ENCODE measurements around the gene LCTL.
A peak's percentile ranks its signal among the peaks of the same experiment; 100 is the strongest.

Gene LCTL

GRCh38 chr15:66523926-66524325, 41.9 kb downstream of the LCTL start:
- no peak for DNase-seq (ENCODE audit: extremely low read depth, low read depth)
- no peak overlapping the region for H3K4me3 ChIP-seq (replicated peaks; ENCODE audit: low read depth, low read length)
- TF ChIP-seq CTCF (IDR thresholded peaks at IDR 0.05; ENCODE audit: low read depth, low read length, missing control alignments) = no peak

- no peak for DNase-seq (ENCODE audit: extremely low read depth, low read depth)
- no peak for TF ChIP-seq CTCF (IDR thresholded peaks at IDR 0.05; ENCODE audit: low read depth, low read length, missing control alignments)
- H3K4me3 ChIP-seq (replicated peaks; ENCODE audit: low read depth, low read length) = no peak overlapping the region
Measured at GRCh38 chr15:66515901-66516322, 49.9 kb downstream of the LCTL start.

- no peak for TF ChIP-seq CTCF (IDR thresholded peaks at IDR 0.05; ENCODE audit: low read depth, low read length, missing control alignments)
- no peak for DNase-seq (ENCODE audit: extremely low read depth, low read depth)
- H3K4me3 ChIP-seq (replicated peaks; ENCODE audit: low read depth, low read length) = no peak overlapping the region
Measured at GRCh38 chr15:66514586-66514985, 51.2 kb downstream of the LCTL start.

GRCh38 chr15:66508293-66508883, 57.4 kb downstream of the LCTL start:
- H3K4me3 ChIP-seq (replicated peaks; ENCODE audit: low read depth, low read length) = no peak overlapping the region
- DNase-seq (ENCODE audit: extremely low read depth, low read depth) = no peak
- TF ChIP-seq CTCF (IDR thresholded peaks at IDR 0.05; ENCODE audit: low read depth, low read length, missing control alignments) = no peak

- H3K4me3 ChIP-seq (replicated peaks; ENCODE audit: low read depth, low read length) = peak overlapping the region; percentile 97
- DNase-seq (ENCODE audit: extremely low read depth, low read depth) = no peak
- TF ChIP-seq CTCF (IDR thresholded peaks at IDR 0.05; ENCODE audit: low read depth, low read length, missing control alignments) = no peak
Measured at GRCh38 chr15:66505818-66506217, 60.0 kb downstream of the LCTL start.

- no peak for DNase-seq (ENCODE audit: extremely low read depth, low read depth)
- no peak for TF ChIP-seq CTCF (IDR thresholded peaks at IDR 0.05; ENCODE audit: low read depth, low read length, missing control alignments)
- H3K4me3 ChIP-seq (replicated peaks; ENCODE audit: low read depth, low read length) = peak overlapping the region; percentile 97
Measured at GRCh38 chr15:66505430-66505811, 60.4 kb downstream of the LCTL start.
